Activated B cell treated with CpG ODN at 0.5 μM for 24 hours (primary cell): ENCODE results near the gene OPN1SW. TPM values are rescaled to one million over a fixed set of nuclear protein-coding genes. Genes with fewer than 3 reads are reported as not detected.

Experiments
- ATAC-seq: fragments of 200-7000 bp; cut with Tn5 transposase; one replicate; pipeline ENCODE4 v1.10.0; 2021; ENCODE audit warnings: low read depth, mild to moderate bottlenecking, moderate library complexity
- CTCF ChIA-PET: fragments of 350-600 bp; sonication (Branson Sonifier 250); formaldehyde crosslinking; loops from one replicate; lab custom pipeline; 2021; ENCODE audit warnings: antibody characterized with exemption; lab: Charles Lee
- POLR2A ChIA-PET: fragments of 350-600 bp; sonication (Branson Sonifier 250); formaldehyde crosslinking; loops from one replicate; lab custom pipeline; 2021; ENCODE audit warnings: antibody characterized with exemption; lab: Charles Lee
- DNase-seq: peaks from one replicate; pipeline ENCODE4 v3.0.0; 2022
- H3K27ac Mint-ChIP-seq: one replicate; pipeline ENCODE4 v1.8.0; 2020; ENCODE audit warnings: mixed read lengths
- H3K27me3 Mint-ChIP-seq: one replicate; pipeline ENCODE4 v1.8.0; 2021; ENCODE audit warnings: mixed read lengths
- H3K36me3 Mint-ChIP-seq: one replicate; pipeline ENCODE4 v1.8.0; 2021; ENCODE audit warnings: low read depth, mixed read lengths
- H3K4me1 Mint-ChIP-seq: one replicate; pipeline ENCODE4 v1.8.0; 2021; ENCODE audit warnings: mixed read lengths
- H3K4me3 Mint-ChIP-seq: one replicate; pipeline ENCODE4 v1.8.0; 2020; ENCODE audit warnings: mild to moderate bottlenecking, mixed read lengths
- H3K9me3 Mint-ChIP-seq: one replicate; pipeline ENCODE4 v1.8.0; 2020; ENCODE audit warnings: mixed read lengths
- intact Hi-C: fragments of 100-400 bp; cut with micrococcal nuclease; formaldehyde crosslinking; loops from one replicate; pipeline ENCODE4 v1.15.1; 2024
- total RNA-seq: library from RNA; stranded (reverse); gene quantifications from 2 replicates; pipeline ENCODE4 v1.2.3, GENCODE V29; 2022
- TF ChIP-seq, protein P1 (sequence below): fragments of 200-600 bp; IDR thresholded peaks from one replicate; pipeline ENCODE4 v1.8.0; 2022; ENCODE audit warnings: antibody characterized with exemption, mild to moderate bottlenecking

Gene OPN1SW
- total RNA-seq, 1 donor from 2014 or later: not detected

DNA sequence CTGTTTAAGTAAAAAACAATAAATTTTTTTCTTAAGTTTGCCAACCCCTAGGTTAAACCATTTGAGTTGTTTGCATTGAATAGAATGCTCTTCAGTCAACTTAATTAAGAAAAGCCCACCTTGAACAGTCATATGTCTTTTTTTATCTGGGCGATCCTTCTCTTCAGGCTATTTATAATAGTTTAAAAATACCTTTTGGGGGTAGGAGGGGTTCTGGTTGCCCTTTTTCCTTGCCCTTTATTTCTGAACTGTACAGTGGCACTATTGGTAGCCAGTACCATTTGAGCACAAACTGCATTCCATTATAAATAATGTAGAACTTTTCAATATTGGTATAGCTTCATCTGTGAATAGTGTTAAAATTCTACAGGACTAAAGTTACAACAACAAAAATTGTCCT lies 23.3 kb downstream of the OPN1SW start:
- Mint-ChIP-seq H3K9me3 (no peaks in the 10 kb centered on the region), H3K4me1 (no peaks in the 10 kb centered on the region), H3K4me3 (no peak overlapping the region), H3K36me3 (peaks cover 71% of the 10 kb centered on the region), H3K27me3 (no peaks in the 10 kb centered on the region), H3K27ac (no peak overlapping the region)
- intact Hi-C loops: no loop called here
- no peak for DNase-seq
- ATAC-seq: no peak
- POLR2A ChIA-PET: no interaction called here
- CTCF ChIA-PET: no interaction called here
- TF ChIP-seq, protein P1, sequence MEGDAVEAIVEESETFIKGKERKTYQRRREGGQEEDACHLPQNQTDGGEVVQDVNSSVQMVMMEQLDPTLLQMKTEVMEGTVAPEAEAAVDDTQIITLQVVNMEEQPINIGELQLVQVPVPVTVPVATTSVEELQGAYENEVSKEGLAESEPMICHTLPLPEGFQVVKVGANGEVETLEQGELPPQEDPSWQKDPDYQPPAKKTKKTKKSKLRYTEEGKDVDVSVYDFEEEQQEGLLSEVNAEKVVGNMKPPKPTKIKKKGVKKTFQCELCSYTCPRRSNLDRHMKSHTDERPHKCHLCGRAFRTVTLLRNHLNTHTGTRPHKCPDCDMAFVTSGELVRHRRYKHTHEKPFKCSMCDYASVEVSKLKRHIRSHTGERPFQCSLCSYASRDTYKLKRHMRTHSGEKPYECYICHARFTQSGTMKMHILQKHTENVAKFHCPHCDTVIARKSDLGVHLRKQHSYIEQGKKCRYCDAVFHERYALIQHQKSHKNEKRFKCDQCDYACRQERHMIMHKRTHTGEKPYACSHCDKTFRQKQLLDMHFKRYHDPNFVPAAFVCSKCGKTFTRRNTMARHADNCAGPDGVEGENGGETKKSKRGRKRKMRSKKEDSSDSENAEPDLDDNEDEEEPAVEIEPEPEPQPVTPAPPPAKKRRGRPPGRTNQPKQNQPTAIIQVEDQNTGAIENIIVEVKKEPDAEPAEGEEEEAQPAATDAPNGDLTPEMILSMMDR: no peak

DNA sequence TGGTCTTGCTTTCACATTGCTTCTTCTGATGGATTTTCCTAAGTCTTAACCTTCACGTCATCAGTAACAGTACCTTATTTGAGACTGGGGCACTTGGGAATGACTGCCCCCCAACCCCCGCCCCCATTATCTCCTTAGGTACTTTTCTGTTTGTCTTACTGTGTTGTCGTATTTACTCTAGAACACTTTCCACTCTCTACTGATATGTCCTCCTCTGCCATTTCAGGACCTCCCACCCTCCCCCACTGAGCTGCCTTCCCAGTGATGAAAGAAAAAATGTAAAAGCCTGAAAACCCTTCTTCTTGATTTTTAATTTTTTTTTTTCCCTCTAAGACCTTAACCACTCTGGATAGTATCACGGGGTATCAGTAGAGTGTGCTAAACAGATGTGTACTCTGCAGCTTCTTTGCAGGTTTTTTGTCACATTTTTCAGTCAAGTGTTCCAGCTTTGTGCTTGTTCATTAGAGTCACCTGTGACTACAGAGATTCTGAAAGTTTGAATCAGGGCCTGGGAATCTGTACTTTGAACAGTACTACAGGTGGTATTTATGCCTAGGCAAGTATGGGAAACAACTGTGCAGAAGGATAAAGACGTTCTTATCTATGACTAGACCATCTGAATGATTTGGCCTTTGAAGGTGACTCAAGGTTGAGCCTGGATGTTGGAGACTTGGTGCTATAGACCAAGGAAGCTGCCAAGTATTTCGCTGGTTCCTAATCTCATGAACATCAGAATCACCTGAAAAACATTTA lies 28.1 kb downstream of the OPN1SW start:
- no peaks in the 10 kb centered on the region for H3K9me3 Mint-ChIP-seq
- TF ChIP-seq, protein P1: no peak
- peaks cover 42% of the 10 kb centered on the region for H3K36me3 Mint-ChIP-seq
- intact Hi-C loops: no loop called here
- DNase-seq: no peak
- ATAC-seq: no peak
- H3K27me3 Mint-ChIP-seq: no peaks in the 10 kb centered on the region
- H3K4me3 Mint-ChIP-seq: no peak overlapping the region
- ChIA-PET POLR2A (interaction anchor here (0.6 kb wide), 1 partner anchor 241 kb away, joined by 5 read pairs; no protein-coding TSS in a partner anchor), CTCF (interaction anchor here (1.2 kb wide), 1 partner anchor 8 kb away, joined by 3 read pairs; the partner anchor contains the start of gene CALU)
- no peak overlapping the region for H3K27ac Mint-ChIP-seq
- H3K4me1 Mint-ChIP-seq: peaks cover 5% of the 10 kb centered on the region

DNA sequence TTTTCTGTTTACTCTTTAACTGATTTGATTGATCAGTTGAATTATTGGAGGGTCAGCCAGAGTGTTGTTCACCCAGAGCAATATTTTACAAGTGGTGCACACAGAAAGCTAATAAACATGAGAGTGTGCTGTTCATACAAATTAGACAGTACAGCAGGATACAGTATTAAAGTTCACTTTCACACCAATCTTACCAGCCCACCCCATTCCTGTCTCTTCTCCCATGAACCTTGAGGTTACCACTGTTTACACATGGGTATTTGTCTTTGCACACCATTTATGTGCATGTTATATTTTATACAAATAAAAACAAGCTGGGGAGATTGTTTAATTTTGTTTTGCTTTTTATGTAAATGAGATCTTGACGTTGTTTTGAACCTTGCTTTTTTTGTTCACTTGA lies 29.9 kb downstream of the OPN1SW start:
- Mint-ChIP-seq H3K4me1 (peaks cover 14% of the 10 kb centered on the region), H3K9me3 (no peaks in the 10 kb centered on the region), H3K4me3 (no peak overlapping the region), H3K27me3 (no peaks in the 10 kb centered on the region), H3K27ac (no peak overlapping the region), H3K36me3 (peaks cover 37% of the 10 kb centered on the region)
- ATAC-seq: no peak
- intact Hi-C loops: no loop called here
- no peak for DNase-seq
- POLR2A ChIA-PET: no interaction called here
- CTCF ChIA-PET: no interaction called here
- TF ChIP-seq, protein P1: no peak

DNA sequence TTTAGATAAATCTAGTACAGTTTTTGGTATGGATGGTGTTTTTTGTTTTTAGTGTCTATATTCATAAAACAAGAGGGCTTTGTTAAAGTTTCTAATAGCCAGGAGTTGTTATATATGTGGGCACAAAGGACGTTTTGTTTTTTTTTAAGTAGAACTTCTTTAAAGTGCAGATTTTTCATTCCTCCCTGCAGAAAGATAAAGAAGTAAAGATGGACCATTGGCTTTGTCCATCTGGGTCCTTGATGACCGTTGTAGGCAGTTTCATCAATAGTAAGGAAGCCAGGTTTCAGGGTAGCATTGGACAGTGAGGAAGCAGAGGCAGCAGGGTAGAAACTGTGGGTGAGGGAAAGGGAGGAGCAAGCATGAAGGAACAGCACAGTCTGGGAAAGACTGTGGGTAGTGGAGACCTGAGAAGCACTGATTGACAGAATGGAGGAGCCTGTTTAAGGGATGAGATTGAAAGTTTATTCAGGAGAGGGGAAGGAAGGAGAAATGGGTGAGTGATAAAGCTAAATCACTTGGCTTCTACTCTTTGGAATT lies 31.2 kb downstream of the OPN1SW start:
- Mint-ChIP-seq H3K36me3 (peaks cover 29% of the 10 kb centered on the region), H3K27ac (no peak overlapping the region), H3K27me3 (no peaks in the 10 kb centered on the region), H3K4me1 (peaks cover 22% of the 10 kb centered on the region), H3K4me3 (no peak overlapping the region), H3K9me3 (no peaks in the 10 kb centered on the region)
- CTCF ChIA-PET: no interaction called here
- ATAC-seq: no peak
- DNase-seq: no peak
- intact Hi-C loops: no loop called here
- TF ChIP-seq, protein P1: no peak
- POLR2A ChIA-PET: no interaction called here

DNA sequence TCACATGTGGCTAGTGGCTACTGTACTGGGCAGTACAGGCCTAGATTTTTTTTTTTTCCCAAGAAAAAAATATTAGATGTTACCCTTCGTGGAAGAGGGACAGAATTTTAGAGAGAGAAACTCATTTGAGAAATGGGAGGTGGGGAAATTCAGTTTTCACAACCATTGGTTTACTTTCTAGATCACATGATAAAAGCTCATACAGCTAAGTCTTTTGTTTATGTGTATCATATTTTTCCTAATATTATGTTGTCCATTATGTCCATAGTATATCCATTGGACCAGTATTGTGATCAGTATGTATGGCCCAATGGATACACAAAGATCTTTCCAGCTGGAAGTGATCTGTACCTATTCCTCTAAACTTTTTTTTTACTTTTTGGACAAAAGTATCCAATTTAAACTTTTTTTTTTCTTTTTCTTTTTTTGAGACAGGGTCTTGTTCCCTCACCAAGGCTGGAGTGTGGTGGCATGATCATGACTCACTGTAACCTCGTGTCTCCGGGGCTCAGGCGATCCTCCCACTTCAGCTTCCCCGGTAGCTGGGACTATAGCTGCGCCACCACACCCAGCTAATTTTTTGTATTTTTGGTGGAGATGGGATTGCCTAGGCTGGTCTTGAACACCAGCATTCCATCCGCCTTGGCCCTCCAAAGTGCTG lies 32.4 kb downstream of the OPN1SW start:
- ATAC-seq: no peak
- H3K27me3 Mint-ChIP-seq: no peaks in the 10 kb centered on the region
- no peaks in the 10 kb centered on the region for H3K9me3 Mint-ChIP-seq
- H3K4me1 Mint-ChIP-seq: peaks cover 28% of the 10 kb centered on the region
- H3K4me3 Mint-ChIP-seq: no peak overlapping the region
- no peak overlapping the region for H3K27ac Mint-ChIP-seq
- CTCF ChIA-PET: interaction anchor here (0.6 kb wide), 1 partner anchor 10 kb away, joined by 3 read pairs; no protein-coding TSS in a partner anchor
- H3K36me3 Mint-ChIP-seq: peaks cover 22% of the 10 kb centered on the region
- POLR2A ChIA-PET: no interaction called here
- TF ChIP-seq, protein P1: no peak
- no peak for DNase-seq
- intact Hi-C loops: no loop called here
